Measurements from ENCODE around the gene RBM48.

- TF ChIP-seq CTCF (IDR thresholded peaks at IDR 0.05) (no peak), ZFX (IDR thresholded peaks at IDR 0.05; ENCODE audit: borderline replicate concordance) (no peak)
Measured at GRCh38 chr7:92569137-92569536, 40.5 kb downstream of the RBM48 start.

Measured in 22Rv1 (cell line).